Right atrium auricular region (tissue), 2 donors: ENCODE results near the gene TACC3. TPM values are rescaled to one million over a fixed set of nuclear protein-coding genes. Genes with fewer than 3 reads are reported as not detected.

ENCODE experiments used
- DNase-seq: peaks from one replicate; pipeline ENCODE4 v3.0.0-alpha.2; 2019; ENCODE audit warnings: low spot score
- H3K27ac ChIP-seq, 2 donors: fragments of 200-600 bp; sonication (generic); 1 replicate in 1 of 2; 2 replicates in 1 of 2; pipeline ENCODE4 v1.5.1; 2016 to 2019
- H3K27me3 ChIP-seq, 2 donors: fragments of 200-600 bp; sonication (generic); one replicate each; pipeline versions ENCODE4 v1.5.1 to v1.6.0; 2017 to 2019
- H3K36me3 ChIP-seq: fragments of 200-600 bp; sonication (generic); one replicate; pipeline ENCODE4 v1.5.1; 2016
- H3K4me1 ChIP-seq, 2 donors: fragments of 200-600 bp; sonication (generic); one replicate each; pipeline versions ENCODE4 v1.5.1 to v1.6.0; 2017 to 2019
- H3K4me3 ChIP-seq, 2 donors: fragments of 200-600 bp; sonication (generic); 1 replicate in 1 of 2; 2 replicates in 1 of 2; pipeline ENCODE4 v1.5.1; 2017 to 2019; ENCODE audit warnings: mild to moderate bottlenecking in 1 of 2, moderate library complexity in 1 of 2
- H3K9me3 ChIP-seq, 2 donors: fragments of 200-600 bp; sonication (generic); one replicate each; pipeline ENCODE4 v1.5.1; 2019
- CTCF ChIP-seq, 2 donors: fragments of 200-600 bp; sonication (generic); IDR thresholded peaks; one replicate each; pipeline ENCODE4 v1.5.1; 2019; ENCODE audit warnings: antibody characterized with exemption in 2 of 2
- total RNA-seq, 2 donors: library from RNA; depleted of rRNA; stranded (reverse); fragments of >200 nt; gene quantifications; one replicate each; pipeline ENCODE4 v1.1.0, GENCODE V29; 2016

The TACC3 gene
- total RNA-seq, 2 donors from 2014 or later: 3.7 to 5.3 TPM

GRCh38 chr4:1684506-1685234, 36.7 kb upstream of the TACC3 start:
- Histone ChIP-seq H3K27me3 (no peaks in the 10 kb centered on the region), H3K4me1 (peaks cover 0 to 14% of the 10 kb centered on the region in 2 donors), H3K9me3 (no peaks in the 10 kb centered on the region), H3K4me3 (peak overlapping the region; percentile 42 to 77), H3K36me3 (no peaks in the 10 kb centered on the region), H3K27ac (peak overlapping the region; percentile 72)
- TF ChIP-seq CTCF (IDR thresholded peaks at IDR 0.05): no peak
- DNase-seq: no peak

- Histone ChIP-seq H3K9me3 (no peaks in the 10 kb centered on the region), H3K36me3 (peaks cover 2% of the 10 kb centered on the region), H3K27ac (peak overlapping the region in 1 of 2 donors; percentile 35), H3K4me3 (no peak overlapping the region), H3K4me1 (peaks cover 0 to 14% of the 10 kb centered on the region in 2 donors), H3K27me3 (no peaks in the 10 kb centered on the region)
- DNase-seq: no peak
- no peak for TF ChIP-seq CTCF (IDR thresholded peaks at IDR 0.05)
These were observed 35.8 kb upstream of the TACC3 start for GRCh38 chr4:1685235-1686150.

- no peak overlapping the region for H3K4me3 ChIP-seq
- H3K9me3 ChIP-seq: no peaks in the 10 kb centered on the region
- DNase-seq: no peak
- no peaks in the 10 kb centered on the region for H3K27me3 ChIP-seq
- H3K36me3 ChIP-seq: peaks cover 12% of the 10 kb centered on the region
- TF ChIP-seq CTCF (IDR thresholded peaks at IDR 0.05): no peak
- H3K4me1 ChIP-seq: peaks cover 0 to 14% of the 10 kb centered on the region in 2 donors
- no peak overlapping the region for H3K27ac ChIP-seq
These were observed 34.8 kb upstream of the TACC3 start for GRCh38 chr4:1686440-1687036.

DNA sequence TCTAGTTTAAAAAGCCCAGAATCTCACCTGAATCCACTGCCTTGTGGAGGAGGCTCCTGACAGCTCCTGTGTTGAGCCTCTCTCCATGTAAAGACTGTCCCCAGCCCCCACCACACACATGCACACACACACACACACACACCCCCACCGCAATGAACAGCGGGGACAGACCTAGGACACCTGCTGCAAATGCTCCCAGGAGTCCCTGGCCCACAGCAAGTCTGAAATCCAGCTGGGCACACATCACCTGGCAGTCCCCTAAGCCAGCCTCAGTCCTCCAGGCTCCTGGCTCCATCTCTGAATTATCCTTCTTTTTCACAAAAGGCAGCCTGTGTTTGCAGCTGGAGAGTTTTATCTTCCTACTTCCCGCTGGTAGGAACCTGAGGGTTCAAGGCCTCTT, 30.6 kb upstream of the TACC3 start:
- Histone ChIP-seq H3K36me3 (peaks cover 54% of the 10 kb centered on the region), H3K4me3 (no peak overlapping the region), H3K27me3 (no peaks in the 10 kb centered on the region), H3K27ac (no peak overlapping the region), H3K4me1 (no peaks in the 10 kb centered on the region), H3K9me3 (no peaks in the 10 kb centered on the region)
- no peak for DNase-seq
- TF ChIP-seq CTCF (IDR thresholded peaks at IDR 0.05): no peak

GRCh38 chr4:1691737-1692373, 29.5 kb upstream of the TACC3 start:
- Histone ChIP-seq H3K27me3 (no peaks in the 10 kb centered on the region), H3K9me3 (no peaks in the 10 kb centered on the region), H3K36me3 (peaks cover 66% of the 10 kb centered on the region), H3K4me3 (no peak overlapping the region), H3K27ac (no peak overlapping the region), H3K4me1 (no peaks in the 10 kb centered on the region)
- DNase-seq: no peak
- no peak for TF ChIP-seq CTCF (IDR thresholded peaks at IDR 0.05)
